Fibroblast of mammary gland (primary cell): Measurements from ENCODE around the gene RPAP2.

Experiments used
- DNase-seq: peaks from one replicate; pipeline ENCODE4 v3.0.0-alpha.2; 2010; ENCODE audit warnings: low read depth
- H3K4me3 ChIP-seq: 2 replicates; pipeline ENCODE4 v1.5.1; 2011; ENCODE audit warnings: low read depth, mild to moderate bottlenecking, low read length, moderate library complexity; ENCODE audit not compliant: control insufficient read depth
- TF ChIP-seq, protein P1 (sequence below): conservative IDR thresholded peaks from 2 replicates; pipeline ENCODE4 v1.5.1; 2011; ENCODE audit warnings: low read depth, low read length, inconsistent platforms; ENCODE audit not compliant: control insufficient read depth, insufficient read depth

Gene RPAP2

DNA sequence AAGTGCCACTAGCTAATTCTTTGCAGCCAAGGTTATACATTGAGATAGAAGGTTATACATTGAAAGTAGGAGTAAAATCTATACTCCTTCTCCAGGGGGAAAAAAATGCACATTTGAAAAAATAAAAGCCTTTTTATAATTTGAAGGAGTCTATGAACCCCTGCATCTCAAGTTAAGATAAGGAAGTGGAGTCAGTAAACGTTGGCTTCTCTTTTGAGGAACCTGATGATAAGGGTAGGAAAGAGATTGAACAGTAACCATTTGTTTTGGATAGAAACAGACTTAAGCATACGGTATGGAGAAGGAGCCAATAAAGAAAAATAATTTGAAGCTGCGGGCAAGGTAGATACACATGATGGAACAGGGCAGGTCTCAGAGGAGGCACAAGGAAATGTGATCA, 64.1 kb downstream of the RPAP2 start:
- TF ChIP-seq, protein P1, sequence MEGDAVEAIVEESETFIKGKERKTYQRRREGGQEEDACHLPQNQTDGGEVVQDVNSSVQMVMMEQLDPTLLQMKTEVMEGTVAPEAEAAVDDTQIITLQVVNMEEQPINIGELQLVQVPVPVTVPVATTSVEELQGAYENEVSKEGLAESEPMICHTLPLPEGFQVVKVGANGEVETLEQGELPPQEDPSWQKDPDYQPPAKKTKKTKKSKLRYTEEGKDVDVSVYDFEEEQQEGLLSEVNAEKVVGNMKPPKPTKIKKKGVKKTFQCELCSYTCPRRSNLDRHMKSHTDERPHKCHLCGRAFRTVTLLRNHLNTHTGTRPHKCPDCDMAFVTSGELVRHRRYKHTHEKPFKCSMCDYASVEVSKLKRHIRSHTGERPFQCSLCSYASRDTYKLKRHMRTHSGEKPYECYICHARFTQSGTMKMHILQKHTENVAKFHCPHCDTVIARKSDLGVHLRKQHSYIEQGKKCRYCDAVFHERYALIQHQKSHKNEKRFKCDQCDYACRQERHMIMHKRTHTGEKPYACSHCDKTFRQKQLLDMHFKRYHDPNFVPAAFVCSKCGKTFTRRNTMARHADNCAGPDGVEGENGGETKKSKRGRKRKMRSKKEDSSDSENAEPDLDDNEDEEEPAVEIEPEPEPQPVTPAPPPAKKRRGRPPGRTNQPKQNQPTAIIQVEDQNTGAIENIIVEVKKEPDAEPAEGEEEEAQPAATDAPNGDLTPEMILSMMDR = no peak
- no peak overlapping the region for H3K4me3 ChIP-seq
- no peak for DNase-seq

DNA sequence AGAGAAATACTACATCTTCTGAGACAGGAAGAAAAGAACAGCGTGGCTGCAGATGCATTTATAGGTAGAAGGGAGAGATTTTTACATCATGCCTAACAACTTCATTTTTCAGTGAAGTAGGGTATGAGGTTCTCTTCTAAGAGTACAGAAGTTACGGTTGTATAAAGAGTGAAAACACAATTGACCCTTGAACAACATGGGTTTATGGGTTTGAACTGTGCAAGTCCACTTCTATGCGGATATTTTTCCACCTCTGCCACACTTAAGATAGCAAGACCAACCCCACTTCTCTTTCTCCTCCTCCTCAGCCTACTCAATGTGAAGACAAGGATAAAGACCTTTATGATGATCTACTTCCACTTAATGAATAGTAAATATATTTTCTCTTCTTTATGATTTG, 64.5 kb downstream of the RPAP2 start:
- H3K4me3 ChIP-seq = no peak overlapping the region
- DNase-seq = no peak
- TF ChIP-seq, protein P1 = no peak

DNA sequence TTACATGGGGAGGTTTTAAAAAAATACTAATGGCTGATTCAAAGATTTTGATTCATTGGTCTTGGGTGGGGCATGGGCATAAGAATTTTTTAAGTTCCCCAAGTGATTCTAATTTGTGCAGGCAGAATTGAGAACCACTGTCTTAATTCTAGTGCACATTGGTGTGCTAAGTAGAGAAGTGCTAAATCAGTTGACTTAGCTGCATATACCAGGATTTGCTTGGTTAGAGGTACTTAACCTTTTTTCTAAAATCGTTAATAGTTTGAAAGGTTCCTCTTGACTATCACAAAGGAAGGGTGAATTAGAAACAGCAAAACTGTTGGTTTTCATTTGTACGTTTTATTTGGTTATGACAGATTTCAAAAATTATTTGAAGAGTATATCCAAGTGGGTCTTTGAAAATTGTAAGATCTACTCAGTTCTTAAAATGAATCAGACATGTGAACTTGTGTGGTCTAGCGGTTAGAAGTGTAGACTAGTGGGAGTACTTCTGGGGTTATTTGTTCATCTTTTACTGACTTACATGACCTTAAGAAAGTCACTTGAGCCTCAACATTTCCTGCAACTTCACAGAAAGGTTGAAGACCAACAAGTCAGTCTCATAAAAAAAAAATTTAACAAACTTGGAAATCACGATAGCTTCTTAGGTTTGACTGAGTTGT, 66.7 kb downstream of the RPAP2 start:
- no peak for DNase-seq
- TF ChIP-seq, protein P1 = no peak
- H3K4me3 ChIP-seq = no peak overlapping the region

DNA sequence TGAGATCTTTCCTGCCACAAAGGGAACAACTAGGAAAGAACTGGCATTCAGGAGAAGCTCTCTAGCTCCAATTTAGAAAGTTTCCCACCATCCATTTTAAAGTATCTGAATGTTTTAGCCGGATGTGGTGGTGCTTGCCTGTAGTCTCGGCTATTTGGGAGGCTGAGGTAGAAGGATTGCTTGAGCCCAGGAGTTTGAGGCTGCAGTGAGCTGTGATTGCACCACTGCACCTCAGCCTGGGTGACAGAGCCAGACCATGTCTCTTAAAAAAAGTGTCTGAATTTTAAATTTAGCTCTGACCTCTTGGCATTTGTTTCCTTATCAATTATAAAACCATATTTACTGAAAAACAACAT, 67.2 kb downstream of the RPAP2 start:
- no peak for DNase-seq
- H3K4me3 ChIP-seq = no peak overlapping the region
- TF ChIP-seq, protein P1 = no peak

DNA sequence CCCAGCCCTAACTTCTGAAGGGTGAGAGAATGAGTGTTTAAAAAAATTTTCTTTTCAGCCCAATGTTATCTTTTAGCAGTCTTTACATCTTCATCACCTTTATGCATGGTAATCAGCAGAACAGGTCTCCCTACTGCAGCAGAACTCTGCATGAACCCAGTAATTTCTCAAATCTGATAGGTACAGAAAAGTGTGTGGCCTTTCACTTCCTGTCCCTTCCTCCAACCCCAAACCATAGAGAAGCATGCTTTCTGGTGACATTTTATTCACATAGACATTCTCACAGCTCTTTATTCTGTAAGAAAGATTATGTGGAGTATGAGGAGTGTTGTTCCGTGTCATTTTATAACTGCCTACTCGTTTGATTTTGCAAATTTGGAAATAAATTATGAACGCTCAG, 68.6 kb downstream of the RPAP2 start:
- DNase-seq = no peak
- no peak overlapping the region for H3K4me3 ChIP-seq
- TF ChIP-seq, protein P1 = no peak

DNA sequence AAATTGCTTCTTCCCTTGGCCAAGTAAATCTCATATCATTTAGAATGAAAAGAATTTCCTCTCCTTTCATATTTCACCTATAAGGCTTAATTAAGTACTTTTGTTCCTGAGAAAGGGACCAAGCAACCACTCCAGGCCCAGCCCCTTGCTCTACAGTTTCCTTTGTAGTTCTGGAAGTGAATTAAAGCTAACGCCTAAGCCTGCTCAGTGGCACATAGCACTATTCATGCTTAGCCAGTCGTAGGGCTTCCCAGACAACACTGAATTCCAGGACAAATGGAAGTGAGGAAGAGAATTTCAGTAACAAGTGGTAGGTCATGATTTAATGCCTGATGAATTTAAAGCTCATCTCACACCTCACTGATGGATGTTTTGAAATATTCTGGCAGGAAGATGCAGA, 73.3 kb downstream of the RPAP2 start:
- TF ChIP-seq, protein P1 = no peak

GRCh38 chr1:92374223-92374622, 75.4 kb downstream of the RPAP2 start:
- TF ChIP-seq, protein P1 = no peak
- DNase-seq = no peak
- no peak overlapping the region for H3K4me3 ChIP-seq

More for the DNA sequence above, 73.3 kb downstream of the RPAP2 start:
- DNase-seq = no peak
- H3K4me3 ChIP-seq = no peak overlapping the region
